Measurements from ENCODE around the gene PSMA6. TPM values are rescaled to one million over a fixed set of nuclear protein-coding genes. Genes with fewer than 3 reads are reported as not detected.

PSMA6 gene
- total and polyA plus RNA-seq, 2 of the 8 experiments (the other 6 are each of a cell fraction or from before 2014, with no cell fraction given) = 180 to 238 TPM

GRCh38 chr14:35343702-35344101, 51.5 kb downstream of the PSMA6 start (continued):
- TF ChIP-seq RAD21 (IDR thresholded peaks at IDR 0.05 in 1 of 2, conservative IDR thresholded peaks at IDR 0.05 in 1 of 2; ENCODE audit: low read depth in 2 of 2, low read length in 2 of 2) (no peak), CHD7 (IDR thresholded peaks at IDR 0.05; ENCODE audit: insufficient replicate concordance, low read length) (no peak), JUND (IDR thresholded peaks at IDR 0.05; ENCODE audit: low read length) (no peak), ASH2L (IDR thresholded peaks at IDR 0.05; ENCODE audit: low read length) (no peak), SIN3A (conservative IDR thresholded peaks at IDR 0.05 in 1 of 2, IDR thresholded peaks at IDR 0.05 in 1 of 2; ENCODE audit: low read depth in 1 of 2, low read length in 2 of 2) (no peak)
